Ishikawa (cell line): ENCODE measurements around the gene ITPR2.

Experiments
- CEBPB ChIP-seq: IDR thresholded peaks from 2 replicates; pipeline ENCODE4 v1.6.1; 2012
- CREB1 ChIP-seq: IDR thresholded peaks from 2 replicates; pipeline ENCODE4 v1.6.1; 2012; ENCODE audit warnings: low read depth
- EGR1 ChIP-seq: IDR thresholded peaks from 2 replicates; pipeline ENCODE4 v1.6.1; 2012
- EP300 ChIP-seq: IDR thresholded peaks from 2 replicates; pipeline ENCODE4 v1.6.1; 2012; ENCODE audit warnings: borderline replicate concordance
- FOXM1 ChIP-seq: IDR thresholded peaks from 2 replicates; pipeline ENCODE4 v1.6.1; 2012; ENCODE audit warnings: low read depth, borderline replicate concordance
- NFIC ChIP-seq: IDR thresholded peaks from 2 replicates; pipeline ENCODE4 v1.6.1; 2012
- RAD21 ChIP-seq: IDR thresholded peaks from 2 replicates; pipeline ENCODE4 v1.6.1; 2012; ENCODE audit warnings: low read depth
- TAF1 ChIP-seq: IDR thresholded peaks from 2 replicates; pipeline ENCODE4 v1.6.1; 2012; ENCODE audit warnings: low read depth, mild to moderate bottlenecking
- TCF12 ChIP-seq: IDR thresholded peaks from 2 replicates; pipeline ENCODE4 v1.6.1; 2012; ENCODE audit warnings: low read depth
- TEAD4 ChIP-seq: IDR thresholded peaks from 2 replicates; pipeline ENCODE4 v1.6.1; 2012
- YY1 ChIP-seq: IDR thresholded peaks from 2 replicates; pipeline ENCODE4 v1.6.1; 2012; ENCODE audit warnings: low read depth
- ZBTB7A ChIP-seq: IDR thresholded peaks from 2 replicates; pipeline ENCODE4 v1.6.1; 2012; ENCODE audit warnings: low read depth
- TF ChIP-seq, protein P1 (sequence below): IDR thresholded peaks from 2 replicates; pipeline ENCODE4 v1.6.1; 2012
- TF ChIP-seq, protein P2 (sequence below): IDR thresholded peaks from 2 replicates; pipeline ENCODE4 v1.6.1; 2012
- TF ChIP-seq, protein P3 (sequence below): IDR thresholded peaks from 2 replicates; pipeline ENCODE4 v1.6.1; 2012; ENCODE audit warnings: low read depth, mild to moderate bottlenecking

ITPR2 gene

GRCh38 chr12:26431211-26431610 lies 401.8 kb downstream of the ITPR2 start:
- no peak for TF ChIP-seq CEBPB
- no peak for TF ChIP-seq EGR1
- TF ChIP-seq, protein P1, sequence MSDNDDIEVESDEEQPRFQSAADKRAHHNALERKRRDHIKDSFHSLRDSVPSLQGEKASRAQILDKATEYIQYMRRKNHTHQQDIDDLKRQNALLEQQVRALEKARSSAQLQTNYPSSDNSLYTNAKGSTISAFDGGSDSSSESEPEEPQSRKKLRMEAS, result no peak
- TF ChIP-seq, protein P2, sequence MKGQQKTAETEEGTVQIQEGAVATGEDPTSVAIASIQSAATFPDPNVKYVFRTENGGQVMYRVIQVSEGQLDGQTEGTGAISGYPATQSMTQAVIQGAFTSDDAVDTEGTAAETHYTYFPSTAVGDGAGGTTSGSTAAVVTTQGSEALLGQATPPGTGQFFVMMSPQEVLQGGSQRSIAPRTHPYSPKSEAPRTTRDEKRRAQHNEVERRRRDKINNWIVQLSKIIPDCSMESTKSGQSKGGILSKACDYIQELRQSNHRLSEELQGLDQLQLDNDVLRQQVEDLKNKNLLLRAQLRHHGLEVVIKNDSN, result no peak
- TF ChIP-seq TAF1, result no peak
- no peak for TF ChIP-seq EP300

DNA sequence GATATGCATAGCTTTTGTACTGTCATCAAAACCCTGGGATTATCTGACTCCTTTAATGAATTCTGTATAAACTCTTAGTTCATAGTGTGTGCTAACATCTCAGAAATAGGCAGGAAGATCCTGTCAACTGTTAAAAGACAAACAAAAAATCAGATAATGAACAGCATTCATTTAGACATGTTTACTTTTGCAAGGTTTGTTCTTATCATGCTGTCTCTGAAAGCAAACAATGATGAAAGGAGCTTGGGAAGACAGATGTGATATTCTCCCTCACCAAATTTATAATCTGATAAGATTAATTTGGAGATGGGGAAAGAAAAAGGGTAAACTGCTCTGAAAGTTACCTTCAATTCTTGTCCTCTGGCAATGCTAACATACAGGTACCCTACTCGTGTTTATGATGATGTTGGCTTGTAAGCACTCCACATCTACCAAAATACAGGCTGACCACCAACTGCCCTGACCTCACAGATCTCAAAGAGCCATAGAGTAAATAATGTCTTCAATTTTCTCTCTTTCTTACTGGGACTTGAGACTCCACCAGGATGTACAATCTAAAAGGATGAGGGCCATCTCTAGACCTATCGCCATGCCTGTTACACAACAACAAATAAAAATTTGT lies 403.8 kb downstream of the ITPR2 start:
- no peak for TF ChIP-seq FOXM1
- no peak for TF ChIP-seq TAF1
- no peak for TF ChIP-seq TCF12
- no peak for TF ChIP-seq CEBPB
- no peak for TF ChIP-seq TEAD4
- no peak for TF ChIP-seq YY1
- TF ChIP-seq, protein P3, sequence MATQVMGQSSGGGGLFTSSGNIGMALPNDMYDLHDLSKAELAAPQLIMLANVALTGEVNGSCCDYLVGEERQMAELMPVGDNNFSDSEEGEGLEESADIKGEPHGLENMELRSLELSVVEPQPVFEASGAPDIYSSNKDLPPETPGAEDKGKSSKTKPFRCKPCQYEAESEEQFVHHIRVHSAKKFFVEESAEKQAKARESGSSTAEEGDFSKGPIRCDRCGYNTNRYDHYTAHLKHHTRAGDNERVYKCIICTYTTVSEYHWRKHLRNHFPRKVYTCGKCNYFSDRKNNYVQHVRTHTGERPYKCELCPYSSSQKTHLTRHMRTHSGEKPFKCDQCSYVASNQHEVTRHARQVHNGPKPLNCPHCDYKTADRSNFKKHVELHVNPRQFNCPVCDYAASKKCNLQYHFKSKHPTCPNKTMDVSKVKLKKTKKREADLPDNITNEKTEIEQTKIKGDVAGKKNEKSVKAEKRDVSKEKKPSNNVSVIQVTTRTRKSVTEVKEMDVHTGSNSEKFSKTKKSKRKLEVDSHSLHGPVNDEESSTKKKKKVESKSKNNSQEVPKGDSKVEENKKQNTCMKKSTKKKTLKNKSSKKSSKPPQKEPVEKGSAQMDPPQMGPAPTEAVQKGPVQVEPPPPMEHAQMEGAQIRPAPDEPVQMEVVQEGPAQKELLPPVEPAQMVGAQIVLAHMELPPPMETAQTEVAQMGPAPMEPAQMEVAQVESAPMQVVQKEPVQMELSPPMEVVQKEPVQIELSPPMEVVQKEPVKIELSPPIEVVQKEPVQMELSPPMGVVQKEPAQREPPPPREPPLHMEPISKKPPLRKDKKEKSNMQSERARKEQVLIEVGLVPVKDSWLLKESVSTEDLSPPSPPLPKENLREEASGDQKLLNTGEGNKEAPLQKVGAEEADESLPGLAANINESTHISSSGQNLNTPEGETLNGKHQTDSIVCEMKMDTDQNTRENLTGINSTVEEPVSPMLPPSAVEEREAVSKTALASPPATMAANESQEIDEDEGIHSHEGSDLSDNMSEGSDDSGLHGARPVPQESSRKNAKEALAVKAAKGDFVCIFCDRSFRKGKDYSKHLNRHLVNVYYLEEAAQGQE, result no peak
- TF ChIP-seq NFIC, result no peak
- no peak for TF ChIP-seq EP300
- TF ChIP-seq, protein P2, result no peak
- TF ChIP-seq CREB1, result no peak
- TF ChIP-seq EGR1, result no peak

DNA sequence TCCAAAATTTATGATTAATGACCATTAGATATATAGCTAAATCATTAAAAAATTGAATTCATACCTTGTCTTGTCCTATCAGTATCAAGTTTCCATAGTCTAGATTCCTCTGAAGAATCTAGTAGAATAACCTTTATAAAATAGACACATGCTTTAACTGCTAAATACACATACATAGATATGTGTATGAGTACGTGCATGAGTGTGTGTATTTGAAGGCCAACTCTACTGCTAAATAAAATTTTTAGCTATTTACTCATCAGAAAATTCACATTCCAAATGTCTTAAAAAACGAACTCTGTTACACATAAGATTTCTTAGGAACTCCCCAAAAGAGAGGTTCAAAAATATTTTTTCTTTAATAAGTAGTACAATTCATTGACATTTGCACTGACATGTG lies 404.6 kb downstream of the ITPR2 start:
- TF ChIP-seq CREB1 (no peak), TCF12 (no peak), TEAD4 (no peak), EP300 (no peak), EGR1 (no peak), RAD21 (no peak), NFIC (no peak), FOXM1 (no peak), ZBTB7A (no peak), YY1 (no peak), CEBPB (no peak), TAF1 (no peak)
- TF ChIP-seq, protein P1, result no peak
- TF ChIP-seq, protein P3, result no peak
- TF ChIP-seq, protein P2, result no peak

DNA sequence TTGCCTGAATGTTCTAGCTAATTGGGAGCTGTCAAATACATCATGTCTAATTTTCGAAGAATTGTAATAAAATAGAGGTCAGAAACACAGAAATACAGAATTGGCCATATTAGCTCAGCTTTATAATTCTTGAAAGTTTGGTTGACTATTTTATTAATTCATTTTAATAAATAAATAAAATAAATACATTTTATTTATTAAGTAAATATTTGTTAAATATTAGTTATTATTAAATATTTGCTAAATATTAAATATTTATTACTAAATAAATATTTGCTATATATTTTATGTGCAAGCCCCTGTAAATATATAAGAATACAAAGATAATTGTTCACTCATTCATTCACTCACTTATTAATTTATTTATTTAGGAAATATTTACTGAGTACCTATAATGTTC lies 406.3 kb downstream of the ITPR2 start:
- TF ChIP-seq ZBTB7A (no peak), CREB1 (no peak), NFIC (no peak), TAF1 (no peak), EGR1 (no peak)
- TF ChIP-seq, protein P1, result no peak

DNA sequence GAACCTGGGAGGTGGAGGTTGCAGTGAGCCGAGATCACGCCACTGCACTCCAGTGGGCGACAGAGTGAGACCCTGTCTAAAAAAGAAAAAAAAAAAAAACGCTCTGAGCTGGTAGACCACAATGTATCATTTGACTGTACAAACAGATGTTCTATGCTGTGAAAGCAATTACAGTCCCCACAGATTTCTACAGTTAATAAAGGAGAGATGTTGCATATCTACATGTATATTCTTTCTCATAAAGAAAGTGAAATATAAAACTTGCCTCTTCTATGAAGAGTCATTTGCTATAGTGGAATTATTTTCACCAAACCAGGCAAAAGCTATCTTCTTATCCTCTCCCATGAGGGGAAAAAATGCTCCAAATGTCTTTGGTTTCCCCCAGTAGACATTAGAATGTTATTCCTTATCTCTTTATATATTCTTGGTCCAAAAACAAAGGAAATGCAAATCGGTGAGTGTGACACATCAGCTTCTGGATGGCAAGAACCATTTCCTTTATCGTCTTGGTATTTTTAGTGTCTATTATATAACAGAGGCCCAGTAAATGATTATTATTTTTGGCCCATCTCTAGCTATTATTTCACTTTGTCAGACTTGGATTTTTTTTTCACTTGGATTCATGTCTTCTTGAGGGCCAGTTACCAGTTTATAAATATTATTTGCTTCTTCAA lies 407.3 kb downstream of the ITPR2 start:
- TF ChIP-seq, protein P1, result no peak
- TF ChIP-seq TAF1 (no peak), ZBTB7A (no peak), NFIC (no peak), CREB1 (no peak), YY1 (no peak), FOXM1 (no peak), EP300 (no peak), TCF12 (no peak), CEBPB (no peak), EGR1 (no peak), RAD21 (no peak), TEAD4 (no peak)
- TF ChIP-seq, protein P3, result no peak
- TF ChIP-seq, protein P2, result no peak
